RCC 7860 (cell line): ENCODE measurements around the gene GBP6.
"Not testable (repeated sequence)": the region's sequence is repeated elsewhere in the genome, so short reads cannot be mapped to it uniquely, and the experiment has no call there.

Experiments
- DNase-seq: peaks from one replicate; pipeline ENCODE4 v3.0.0-alpha.2; 2015; ENCODE audit warnings: low spot score
- FAIRE-seq: peaks from 2 replicates; lab custom pipeline; 2012; peaks lifted over from hg19 to GRCh38; lab: Jason Lieb, UNC

Gene GBP6, protein sequence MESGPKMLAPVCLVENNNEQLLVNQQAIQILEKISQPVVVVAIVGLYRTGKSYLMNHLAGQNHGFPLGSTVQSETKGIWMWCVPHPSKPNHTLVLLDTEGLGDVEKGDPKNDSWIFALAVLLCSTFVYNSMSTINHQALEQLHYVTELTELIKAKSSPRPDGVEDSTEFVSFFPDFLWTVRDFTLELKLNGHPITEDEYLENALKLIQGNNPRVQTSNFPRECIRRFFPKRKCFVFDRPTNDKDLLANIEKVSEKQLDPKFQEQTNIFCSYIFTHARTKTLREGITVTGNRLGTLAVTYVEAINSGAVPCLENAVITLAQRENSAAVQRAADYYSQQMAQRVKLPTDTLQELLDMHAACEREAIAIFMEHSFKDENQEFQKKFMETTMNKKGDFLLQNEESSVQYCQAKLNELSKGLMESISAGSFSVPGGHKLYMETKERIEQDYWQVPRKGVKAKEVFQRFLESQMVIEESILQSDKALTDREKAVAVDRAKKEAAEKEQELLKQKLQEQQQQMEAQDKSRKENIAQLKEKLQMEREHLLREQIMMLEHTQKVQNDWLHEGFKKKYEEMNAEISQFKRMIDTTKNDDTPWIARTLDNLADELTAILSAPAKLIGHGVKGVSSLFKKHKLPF

DNA sequence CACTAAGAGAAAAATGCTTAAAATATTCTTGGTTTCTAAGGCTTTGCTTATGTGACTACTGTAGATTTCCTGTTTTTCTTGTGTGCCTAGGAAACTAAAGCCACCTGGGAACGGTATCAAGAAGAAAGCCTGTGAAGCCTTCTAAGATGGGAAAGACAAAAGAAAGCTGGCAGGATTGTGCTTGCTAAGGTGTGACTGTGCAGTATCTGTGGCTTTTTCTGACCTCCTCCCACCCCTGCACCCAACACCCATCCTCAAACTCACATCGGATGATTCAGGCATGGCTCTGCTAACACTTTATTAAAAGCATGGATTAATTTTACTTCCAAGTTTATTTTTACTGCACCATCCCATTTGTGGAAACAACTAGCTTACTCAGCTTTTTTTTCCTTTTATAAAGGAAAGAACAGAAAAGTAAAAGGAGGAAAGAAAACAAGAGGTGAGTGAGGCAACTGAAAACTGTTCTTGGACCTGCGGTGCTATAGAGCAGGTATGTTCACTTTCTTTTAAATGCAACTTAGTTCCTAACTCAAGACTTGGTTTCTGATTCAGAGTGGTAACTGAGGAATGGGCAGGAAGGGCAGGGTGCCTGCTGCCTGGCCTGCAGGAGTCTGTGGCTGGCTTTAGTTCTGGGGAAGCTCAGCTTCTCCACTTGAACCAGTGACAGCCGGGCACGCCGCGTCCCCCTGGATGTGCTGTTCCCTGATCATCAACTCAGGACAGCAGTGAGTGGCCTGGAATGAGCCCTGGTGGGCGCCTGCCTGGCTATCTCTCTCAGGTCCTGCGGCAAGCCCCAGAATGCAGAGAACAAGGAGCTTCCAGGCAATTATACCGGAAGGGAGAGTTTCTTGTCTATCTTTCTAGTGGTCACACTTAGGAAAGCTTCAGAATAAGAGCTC lies at the start of gene GBP6:
GBP6 (plus strand) TSS at position 422 of the 899 bp plus-strand sequence. CDS start 4,493 bp downstream, outside the sequence.
- DNase-seq (no peak), FAIRE-seq (no peak)

DNA sequence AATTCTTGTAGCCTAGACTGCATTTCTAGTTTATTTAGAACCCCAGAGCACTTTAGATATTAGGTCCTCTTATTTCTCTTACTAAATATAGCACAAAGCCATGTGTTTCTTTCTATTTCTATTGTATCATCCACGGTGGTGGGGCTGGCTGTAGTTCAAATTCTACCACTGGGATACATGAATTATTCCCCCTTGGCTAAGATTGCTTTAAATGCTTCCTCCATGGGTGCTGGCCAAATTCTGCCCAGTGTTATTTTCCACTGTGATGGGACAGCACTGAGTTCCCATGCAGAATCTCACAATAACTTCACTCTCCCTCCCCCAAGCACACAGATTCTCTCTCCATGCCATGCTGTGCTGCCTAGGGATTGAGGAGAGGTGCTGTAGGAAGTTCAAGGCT lies 41.5 kb upstream of the GBP6 start:
- DNase-seq (no peak), FAIRE-seq (no peak)

DNA sequence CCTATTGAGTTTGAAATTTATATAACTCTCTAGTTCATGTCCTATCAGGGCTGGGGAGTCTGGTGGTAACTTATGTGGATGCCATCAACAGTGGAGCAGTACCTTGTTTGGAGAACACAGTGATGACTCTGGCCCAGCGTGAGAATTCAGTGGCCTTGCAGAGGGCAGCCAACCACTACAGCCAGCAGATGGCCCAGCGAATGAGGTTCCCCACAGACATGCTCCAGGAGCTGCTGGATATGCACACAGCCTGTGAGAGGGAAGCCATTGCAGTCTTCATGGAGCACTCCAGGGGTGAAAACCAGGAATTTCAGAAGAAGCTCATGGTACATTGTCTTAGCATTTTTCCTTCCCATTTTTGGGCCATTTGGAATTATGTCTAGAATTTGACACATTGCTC lies 32.0 kb upstream of the GBP6 start:
- no peak for FAIRE-seq
- DNase-seq, result no peak

DNA sequence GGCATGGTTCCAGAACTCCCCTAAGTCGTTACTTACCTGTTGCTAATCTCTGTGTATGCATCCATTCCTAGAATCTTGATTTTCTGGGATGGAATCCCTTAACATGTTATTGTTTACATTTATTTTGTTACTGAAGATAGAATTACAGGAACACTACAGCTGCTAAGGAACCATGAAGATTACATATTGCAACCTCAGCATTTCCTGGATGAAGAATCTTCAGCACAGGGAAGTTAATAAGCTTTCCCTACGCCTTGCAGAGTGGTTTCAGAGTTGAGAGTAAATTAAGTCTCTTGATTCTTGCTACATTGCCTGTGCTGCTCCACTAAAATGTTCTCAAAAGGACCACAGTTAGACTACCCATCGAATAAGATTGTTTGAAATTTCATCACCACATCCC lies 31.4 kb upstream of the GBP6 start:
- no peak for DNase-seq
- no peak for FAIRE-seq

DNA sequence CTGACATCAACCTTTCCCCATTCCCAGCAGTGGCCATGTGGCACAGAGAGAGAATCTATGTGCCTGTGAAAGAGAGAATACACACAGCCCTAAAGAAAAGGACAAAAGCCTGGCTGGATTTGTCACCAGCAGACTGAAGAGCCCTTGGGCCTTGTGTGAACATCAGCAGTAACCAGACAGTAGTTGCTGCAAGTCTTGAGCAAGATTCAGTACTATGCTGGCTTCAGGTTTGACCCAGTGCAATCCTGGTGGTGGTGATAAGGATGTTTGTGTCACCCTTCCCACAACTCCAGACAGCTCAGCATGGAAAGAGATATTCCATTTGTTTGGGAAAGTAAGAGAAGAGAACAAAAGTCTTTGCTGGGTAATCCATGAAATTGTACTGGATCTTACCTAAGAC lies 28.4 kb upstream of the GBP6 start:
- FAIRE-seq (no peak), DNase-seq (no peak)

DNA sequence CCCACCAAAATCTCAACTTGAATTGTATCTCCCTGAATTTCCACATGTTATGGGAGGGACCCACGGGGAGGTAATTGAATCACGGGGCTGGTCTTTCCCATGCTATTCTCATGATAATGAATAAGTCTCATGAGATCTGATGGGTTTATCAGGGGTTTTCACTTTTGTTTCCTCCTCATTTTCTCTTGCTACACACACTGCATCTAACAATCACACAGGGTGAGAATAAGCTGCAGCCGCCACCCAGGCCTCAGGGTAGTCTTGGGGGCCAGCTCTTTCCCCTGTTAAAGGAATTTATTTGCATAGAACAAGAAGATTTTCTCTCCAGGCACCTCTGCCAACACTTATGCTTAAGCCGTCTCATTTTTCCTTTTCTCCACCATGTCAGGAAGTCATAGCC lies 26.0 kb upstream of the GBP6 start:
- FAIRE-seq (no peak), DNase-seq (no peak)

DNA sequence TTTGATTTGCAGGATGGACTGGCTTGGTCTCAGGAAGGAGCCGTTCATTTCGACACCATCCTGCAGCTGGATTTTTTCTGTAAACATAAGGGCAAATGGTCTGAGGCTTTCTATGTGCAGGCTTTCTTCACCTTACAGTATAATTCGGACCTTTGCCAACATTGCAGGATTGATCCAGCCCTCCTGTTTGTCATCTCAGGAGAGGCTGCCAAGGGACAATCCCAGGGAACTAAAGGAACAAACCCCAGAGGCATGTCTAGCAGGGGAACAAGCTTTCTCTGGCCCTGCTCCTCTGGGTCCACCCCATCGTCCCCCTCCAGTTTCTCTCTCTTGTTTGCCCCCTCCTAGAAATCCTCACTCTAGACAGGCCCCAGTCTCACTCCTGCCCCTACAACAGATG lies 24.8 kb upstream of the GBP6 start:
- DNase-seq (no peak), FAIRE-seq (no peak)

DNA sequence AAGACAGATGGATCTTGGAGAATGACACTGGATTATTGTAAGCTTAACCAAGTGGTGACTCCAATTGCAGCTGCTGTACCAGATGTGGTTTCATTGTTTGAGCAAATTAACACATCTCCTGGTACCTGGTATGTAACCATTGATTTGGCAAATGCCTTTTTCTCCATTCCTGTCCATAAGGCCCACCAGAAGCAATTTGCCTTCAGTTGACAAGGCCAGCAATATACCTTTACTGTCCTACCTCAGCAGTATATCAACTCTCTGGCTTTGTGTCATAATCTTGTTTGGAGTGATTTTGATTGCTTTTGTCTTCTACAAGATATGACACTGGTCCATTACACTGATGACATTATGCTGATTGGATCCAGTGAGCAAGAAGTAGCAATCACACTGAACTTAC lies 18.4 kb upstream of the GBP6 start:
- not testable (repeated sequence) for FAIRE-seq, DNase-seq

DNA sequence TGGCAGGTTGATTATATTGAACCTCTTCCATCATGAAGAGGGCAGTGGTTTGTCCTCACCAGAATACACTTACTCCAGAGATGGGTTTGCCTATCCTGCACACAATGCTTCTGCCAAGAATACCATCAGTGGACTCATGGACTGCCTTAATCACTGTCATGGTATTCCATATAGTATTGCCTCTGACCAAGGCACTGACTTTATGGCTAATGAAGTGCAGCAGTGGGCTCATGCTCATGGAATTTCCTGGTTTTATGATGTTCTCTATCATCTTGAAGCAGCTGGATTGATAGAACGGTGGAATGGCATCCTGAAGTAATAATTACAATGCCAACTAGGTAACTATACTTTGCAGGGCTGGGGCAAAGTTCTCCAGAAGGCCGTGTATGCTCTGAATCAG lies 16.6 kb upstream of the GBP6 start:
- FAIRE-seq (no peak), DNase-seq (no peak)

DNA sequence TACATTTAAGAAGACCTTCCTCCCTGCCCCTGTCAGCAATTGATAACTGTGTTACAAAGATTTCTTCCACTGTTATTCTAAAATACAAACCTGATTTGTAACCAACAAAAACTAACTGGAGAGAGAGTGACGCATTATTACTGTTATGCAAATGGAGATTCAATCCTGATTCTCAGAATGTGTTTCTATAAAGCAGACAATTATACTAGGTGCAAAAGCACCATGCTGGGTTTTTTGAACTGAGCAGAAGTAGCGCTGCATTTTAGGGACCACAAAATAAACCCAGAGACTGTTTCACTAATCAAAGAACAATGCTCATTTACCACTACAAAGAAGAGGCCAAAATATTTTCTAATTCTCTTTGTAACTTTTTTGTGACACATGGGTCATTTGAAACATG lies 13.6 kb upstream of the GBP6 start:
- no peak for FAIRE-seq
- DNase-seq, result no peak

DNA sequence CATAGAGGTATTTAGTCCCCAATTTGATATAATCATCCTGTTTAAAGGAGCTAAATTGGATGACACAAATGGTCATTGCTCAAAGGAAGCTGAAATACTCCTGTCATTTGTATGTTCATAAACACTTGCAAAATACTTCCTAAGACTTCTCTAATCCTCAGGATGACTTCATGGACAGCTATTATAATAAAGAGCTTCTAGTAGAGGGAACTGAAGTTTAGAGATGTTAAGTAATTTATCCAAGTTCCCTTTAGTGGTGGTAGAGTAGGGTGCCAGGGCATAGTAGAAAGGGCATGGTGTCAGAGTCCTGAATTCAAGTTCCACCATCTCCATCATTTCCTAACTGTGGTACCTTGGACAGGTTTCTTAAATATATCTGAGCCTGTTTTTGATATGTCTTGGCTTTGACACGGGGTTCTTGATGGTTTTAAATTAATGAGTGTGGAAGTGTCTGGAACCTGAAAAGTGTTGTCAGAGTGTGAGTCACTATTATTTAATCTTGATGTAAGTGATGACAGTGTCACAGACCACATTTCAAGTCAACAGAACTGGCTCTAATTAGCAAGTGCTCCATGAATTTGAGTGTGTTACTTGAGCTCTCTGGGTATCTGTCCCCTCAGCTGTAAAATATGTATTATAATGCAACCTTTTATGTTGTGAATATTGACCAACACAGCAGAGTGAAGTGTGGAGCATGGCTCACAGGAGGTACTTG lies 12.1 kb upstream of the GBP6 start:
- no peak for FAIRE-seq

DNA sequence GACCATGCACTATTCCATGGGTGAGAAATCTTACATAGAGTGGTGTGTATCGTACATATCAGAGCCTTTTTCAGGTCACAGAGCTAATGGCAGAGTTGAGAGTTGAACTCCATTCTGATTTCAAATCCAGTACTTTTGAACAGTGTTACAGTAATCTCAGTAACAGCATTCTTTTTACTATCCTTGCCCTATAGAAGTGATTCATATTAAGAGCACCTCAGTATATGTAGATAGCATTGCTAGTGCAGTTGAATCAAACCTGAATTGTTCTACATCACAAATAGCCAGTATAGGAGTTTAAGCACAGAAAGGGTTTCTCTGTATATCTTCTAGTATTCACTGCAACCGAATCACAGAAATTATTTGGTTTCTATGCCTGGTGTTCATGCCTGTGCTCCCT lies 11.4 kb upstream of the GBP6 start:
- DNase-seq, result no peak
- no peak for FAIRE-seq

More for the DNA sequence above, 12.1 kb upstream of the GBP6 start:
- DNase-seq, result no peak

DNA sequence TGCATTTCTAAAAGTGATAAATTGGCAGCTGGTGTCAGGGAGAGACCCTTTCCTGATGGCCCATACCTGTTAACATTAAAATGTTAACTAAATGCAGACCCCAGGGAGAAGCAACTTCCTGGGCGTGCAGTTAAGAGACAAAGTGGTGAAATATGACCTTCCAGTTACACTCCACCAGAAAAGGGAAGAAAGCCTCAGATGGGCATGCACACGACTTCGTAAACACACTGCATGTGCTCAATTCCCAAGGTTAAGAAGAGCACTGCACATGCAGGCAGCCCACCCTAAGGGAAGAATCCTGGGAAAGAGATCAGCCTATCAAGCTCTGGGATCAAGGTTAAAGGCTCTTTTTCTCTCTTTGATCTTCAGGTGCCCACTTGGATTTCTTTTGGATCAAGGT lies 9.7 kb upstream of the GBP6 start:
- no peak for FAIRE-seq
- DNase-seq, result no peak

DNA sequence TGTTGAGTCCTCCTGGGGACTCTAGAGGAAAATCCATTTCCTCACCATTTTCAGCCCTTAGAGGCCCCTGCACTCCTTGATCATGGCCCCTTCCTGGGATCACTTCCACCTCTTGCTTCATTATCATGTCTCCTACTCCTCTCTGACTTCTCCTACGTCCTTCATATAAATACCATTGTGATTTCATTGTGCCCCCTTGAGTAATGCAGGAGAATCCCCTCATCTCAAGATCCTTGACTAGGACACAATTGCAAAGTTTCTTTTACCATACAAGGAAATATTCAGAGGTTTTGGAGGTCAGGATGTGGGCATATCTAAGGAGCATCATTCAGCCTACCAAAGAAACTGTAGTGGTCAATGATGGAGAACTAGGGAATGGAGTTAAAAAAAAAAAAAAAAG lies 8.8 kb upstream of the GBP6 start:
- DNase-seq (no peak), FAIRE-seq (no peak)

DNA sequence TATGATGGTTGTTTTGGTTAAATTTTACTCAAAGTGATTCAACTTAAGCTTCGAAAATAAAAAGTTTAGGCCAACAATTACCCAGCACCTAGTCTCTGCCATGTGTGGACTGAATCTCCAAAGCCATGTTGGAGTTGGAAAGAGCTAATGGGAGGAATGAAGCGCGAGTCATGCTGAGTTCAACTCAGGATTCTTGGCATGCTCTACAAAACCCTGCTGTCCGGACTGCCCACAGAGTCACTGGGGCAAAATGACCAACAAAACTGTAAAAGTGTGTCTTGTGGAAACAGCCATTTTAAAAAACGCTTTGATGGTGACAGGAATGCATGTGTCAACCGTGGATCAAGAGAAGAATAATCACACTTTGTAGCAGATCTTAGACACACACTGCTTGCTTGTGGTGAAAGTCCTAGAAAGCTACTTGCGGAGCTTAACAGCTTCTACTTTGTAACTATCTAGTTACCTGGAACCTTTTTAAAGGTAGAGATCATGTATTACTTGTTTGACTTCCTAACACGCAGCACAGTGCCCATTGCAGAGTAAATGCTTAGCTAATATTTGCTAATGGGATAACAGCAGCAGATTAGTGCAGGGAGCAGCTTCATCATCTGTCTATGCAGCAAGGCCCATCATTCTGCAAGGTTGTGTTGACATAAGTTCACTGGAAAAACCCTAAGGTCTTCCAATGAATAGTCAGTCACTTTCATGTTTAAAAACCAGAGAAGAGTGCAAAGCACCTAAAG lies 7.0 kb upstream of the GBP6 start:
- DNase-seq (no peak), FAIRE-seq (no peak)

DNA sequence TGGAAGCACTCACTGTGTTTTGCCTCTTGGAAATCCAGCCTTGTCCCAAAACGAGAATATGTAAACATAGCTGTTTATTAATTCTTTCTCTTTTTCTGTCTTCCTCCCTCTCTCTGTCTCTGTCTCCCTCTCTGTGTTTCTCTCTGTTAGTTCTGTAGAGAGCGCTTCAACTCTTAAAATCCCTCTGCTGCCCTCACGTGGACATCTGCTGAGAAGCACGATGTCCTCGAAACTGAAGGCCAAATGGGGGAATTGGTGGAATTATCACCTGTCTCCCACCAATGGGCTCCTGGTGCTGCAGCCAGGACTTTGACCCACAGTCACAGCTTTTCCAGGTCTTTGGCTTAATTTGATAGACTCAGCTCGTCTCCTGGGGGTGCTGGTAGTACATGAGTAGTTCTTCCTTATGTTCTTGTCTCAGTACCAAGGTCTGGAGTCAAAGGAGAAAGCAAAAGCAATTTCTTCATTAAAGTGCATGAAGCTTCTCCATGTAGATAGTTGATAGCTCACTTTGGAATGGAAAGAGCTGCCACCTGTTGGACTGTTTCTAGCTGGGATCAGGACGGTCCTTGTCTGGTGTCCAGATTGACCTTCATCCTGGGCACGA lies 5.5 kb upstream of the GBP6 start:
- peak; percentile 30 for DNase-seq
- FAIRE-seq, result no peak

DNA sequence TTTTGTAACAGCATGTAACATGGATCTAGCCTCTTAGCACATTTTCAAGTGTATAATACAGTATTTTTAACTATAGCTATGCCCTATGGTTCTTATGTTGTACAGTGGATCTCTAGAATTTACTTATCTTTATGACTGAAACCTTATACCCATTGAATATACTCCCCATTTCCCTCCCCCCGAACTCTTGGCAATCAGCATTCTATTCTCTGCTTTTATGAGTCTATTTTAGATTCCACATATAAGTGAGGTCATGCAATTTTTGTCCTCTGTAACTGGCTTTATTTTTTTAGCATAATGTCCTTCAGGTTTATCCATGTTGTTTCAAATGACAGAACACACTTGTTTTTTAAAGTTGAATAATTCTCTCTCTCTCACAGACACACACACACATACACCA lies 3.1 kb upstream of the GBP6 start:
- FAIRE-seq (no peak), DNase-seq (no peak)

DNA sequence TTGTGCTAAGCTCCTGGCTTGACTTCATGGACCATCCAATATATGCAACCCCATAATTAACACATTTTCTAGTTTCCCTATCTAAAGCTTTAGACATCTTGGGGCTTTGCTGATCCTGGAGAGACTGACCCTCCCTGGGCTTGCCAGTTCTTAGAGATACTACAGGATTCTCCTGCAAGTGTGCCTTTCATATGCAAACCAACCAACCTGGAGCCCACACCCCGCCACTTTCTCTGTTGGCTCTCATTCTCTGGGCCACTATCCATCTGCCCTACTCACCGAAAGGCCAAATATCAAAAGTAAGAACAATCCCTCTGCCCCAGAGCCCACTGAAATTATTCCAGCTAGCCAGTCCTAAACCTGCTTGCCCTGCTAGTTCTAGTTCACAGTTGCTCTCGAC lies 2.2 kb upstream of the GBP6 start:
- DNase-seq (no peak), FAIRE-seq (no peak)

DNA sequence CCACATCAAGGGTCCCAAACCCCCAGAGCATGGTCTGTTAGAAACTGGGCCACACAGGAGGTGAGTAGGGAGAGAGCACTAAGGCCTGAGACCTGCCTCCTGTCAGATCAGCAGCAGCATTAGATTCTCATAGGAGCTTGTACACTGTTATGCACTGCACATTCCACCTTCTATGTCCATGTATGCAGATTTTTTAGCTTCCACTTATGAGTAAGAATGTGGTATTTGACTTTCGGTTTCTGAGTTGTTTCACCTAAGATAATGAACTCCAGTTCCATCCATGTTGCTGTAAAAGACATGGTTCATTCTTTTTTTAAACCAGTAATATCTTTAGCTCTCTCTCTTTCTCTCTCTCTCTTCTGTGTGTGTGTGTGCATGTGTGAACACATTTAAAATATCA lies 663 bp upstream of the GBP6 start:
- FAIRE-seq (no peak), DNase-seq (no peak)
